SU-DHL-6 (cell line): ENCODE results near the gene FGA.

Source experiments
- H2AFZ ChIP-seq: fragments of 200-600 bp; sonication (generic); 2 replicates; pipeline ENCODE4 v1.6.1; 2014; ENCODE audit warnings: low read depth, mild to moderate bottlenecking, moderate library complexity, mixed read lengths, antibody characterized with exemption, low read length; ENCODE audit not compliant: severe bottlenecking
- H3F3A ChIP-seq: fragments of 200-600 bp; shearing (Covaris generic); 2 replicates; pipeline ENCODE4 v1.6.0; 2016; ENCODE audit warnings: antibody characterized with exemption, mild to moderate bottlenecking; ENCODE audit not compliant: insufficient read depth
- H3K27ac ChIP-seq: fragments of 200-600 bp; sonication (generic); 2 replicates; pipeline ENCODE4 v1.5.1; 2016; ENCODE audit warnings: low read depth, mild to moderate bottlenecking, low read length, moderate library complexity, mixed read lengths
- H3K27me3 ChIP-seq: fragments of 200-600 bp; sonication (generic), shearing (Covaris generic); 2 replicates; pipeline ENCODE4 v1.6.0; 2014; ENCODE audit warnings: mild to moderate bottlenecking, low read length
- H3K36me3 ChIP-seq: fragments of 200-600 bp; sonication (generic); 2 replicates; pipeline ENCODE4 v1.6.1; 2014; ENCODE audit warnings: mild to moderate bottlenecking, low read length, mixed read lengths
- H3K4me2 ChIP-seq: fragments of 300-600, 200-600 bp; shearing (Covaris generic), sonication (generic); 2 replicates; pipeline ENCODE4 v1.6.0; 2014; ENCODE audit warnings: low read length, low read depth, mild to moderate bottlenecking; ENCODE audit not compliant: poor library complexity, severe bottlenecking
- H3K4me3 ChIP-seq: fragments of 200-600 bp; sonication (generic); 2 replicates; pipeline ENCODE4 v1.5.1; 2014; ENCODE audit warnings: antibody characterized with exemption, low read length, mild to moderate bottlenecking, mixed read lengths; ENCODE audit not compliant: insufficient read depth, poor library complexity, severe bottlenecking
- H3K79me2 ChIP-seq: fragments of 200-600 bp; sonication (generic); 2 replicates; pipeline ENCODE4 v1.6.1; 2014; ENCODE audit warnings: mild to moderate bottlenecking, low read length, moderate library complexity; ENCODE audit not compliant: insufficient read depth
- H3K9ac ChIP-seq: fragments of 200-600 bp; sonication (generic); 2 replicates; pipeline ENCODE4 v1.7.0; 2014; ENCODE audit warnings: mild to moderate bottlenecking, low read length
- H3K9me2 ChIP-seq: fragments of 200-600 bp; sonication (generic); replicated peaks from 2 replicates; pipeline ENCODE4 v1.6.1; 2014; ENCODE audit warnings: low read length; ENCODE audit not compliant: insufficient read depth
- H3K9me3 ChIP-seq: fragments of 200-600 bp; sonication (generic); 2 replicates; pipeline ENCODE4 v1.6.1; 2014; ENCODE audit warnings: low read length, mixed read lengths; ENCODE audit not compliant: insufficient read depth
- H4K20me1 ChIP-seq: fragments of 200-600 bp; sonication (generic); 2 replicates; pipeline ENCODE4 v1.6.1; 2014; ENCODE audit warnings: low read depth, mild to moderate bottlenecking, antibody characterized with exemption, low read length, moderate library complexity, mixed read lengths
- CTCF ChIP-seq: fragments of 200-600 bp; sonication (generic); IDR thresholded peaks from one replicate; pipeline ENCODE4 v1.5.1; 2017; ENCODE audit warnings: antibody characterized with exemption, mild to moderate bottlenecking, low read length, moderate library complexity; ENCODE audit not compliant: insufficient read depth, poor library complexity, severe bottlenecking
- EZH2phosphoT487 ChIP-seq: fragments of 200-600 bp; sonication (generic), shearing (Covaris generic); conservative IDR thresholded peaks from 2 replicates; pipeline ENCODE4 v1.6.1; 2018; ENCODE audit warnings: mild to moderate bottlenecking, antibody characterized with exemption, low read length, moderate library complexity, mixed read lengths

FGA gene

GRCh38 chr4:154604696-154605200 lies 14.2 kb upstream of the FGA start:
- Histone ChIP-seq H3K4me2 (no peak overlapping the region), H3K79me2 (no peaks in the 10 kb centered on the region)

GRCh38 chr4:154603033-154603943 lies 12.7 kb upstream of the FGA start:
- Histone ChIP-seq H3K4me2 (no peak overlapping the region), H3K79me2 (no peaks in the 10 kb centered on the region), H3K27me3 (no peaks in the 10 kb centered on the region), H4K20me1 (no peaks in the 10 kb centered on the region), H3K36me3 (no peaks in the 10 kb centered on the region), H3K9ac (no peak overlapping the region), H2AFZ (no peak overlapping the region), H3K4me3 (no peak overlapping the region), H3K27ac (no peak overlapping the region), H3K9me3 (no peaks in the 10 kb centered on the region), H3K9me2 (no peaks in the 10 kb centered on the region), H3F3A (no peaks in the 10 kb centered on the region)
- TF ChIP-seq CTCF (no peak), EZH2phosphoT487 (no peak)

More at GRCh38 chr4:154604696-154605200, 14.2 kb upstream of the FGA start:
- Histone ChIP-seq H3K9ac (no peak overlapping the region), H3K27me3 (no peaks in the 10 kb centered on the region), H3K36me3 (no peaks in the 10 kb centered on the region), H4K20me1 (no peaks in the 10 kb centered on the region), H3K9me2 (no peaks in the 10 kb centered on the region), H3K4me3 (no peak overlapping the region), H2AFZ (no peak overlapping the region), H3K9me3 (no peaks in the 10 kb centered on the region), H3F3A (no peaks in the 10 kb centered on the region), H3K27ac (no peak overlapping the region)
- TF ChIP-seq CTCF, result no peak
- no peak for TF ChIP-seq EZH2phosphoT487

GRCh38 chr4:154602404-154603020 lies 12.0 kb upstream of the FGA start:
- Histone ChIP-seq H3K79me2 (no peaks in the 10 kb centered on the region), H3K9me2 (no peaks in the 10 kb centered on the region), H3K27ac (no peak overlapping the region), H3K4me2 (no peak overlapping the region), H2AFZ (no peak overlapping the region), H3F3A (no peaks in the 10 kb centered on the region), H3K27me3 (no peaks in the 10 kb centered on the region), H3K4me3 (no peak overlapping the region), H3K9ac (no peak overlapping the region), H3K36me3 (no peaks in the 10 kb centered on the region), H4K20me1 (no peaks in the 10 kb centered on the region), H3K9me3 (no peaks in the 10 kb centered on the region)
- TF ChIP-seq CTCF (no peak), EZH2phosphoT487 (no peak)
